BE2C (cell line): ENCODE data around the gene NPR1.
"Not testable (repeated sequence)": the region's sequence is repeated elsewhere in the genome, so short reads cannot be mapped to it uniquely, and the experiment has no call there.

Experiments used
- DNase-seq: peaks from one replicate; pipeline ENCODE4 v3.0.0-alpha.2; 2020
- H3K27me3 ChIP-seq: fragments of 250-450 bp; sonication (Bioruptor Pico); 2 replicates; pipeline ENCODE4 v1.5.1; 2020; ENCODE audit warnings: mild to moderate bottlenecking
- H3K36me3 ChIP-seq: fragments of 250-450 bp; sonication (Bioruptor Pico); 2 replicates; pipeline ENCODE4 v1.5.1; 2020; ENCODE audit warnings: mild to moderate bottlenecking
- H3K4me1 ChIP-seq: fragments of 250-450 bp; sonication (Bioruptor Pico); 2 replicates; pipeline ENCODE4 v1.5.1; 2020
- H3K4me3 ChIP-seq: 2 replicates; pipeline ENCODE4 v1.5.1; 2011; ENCODE audit warnings: low read depth, low read length
- H3K9me3 ChIP-seq: fragments of 250-450 bp; sonication (Bioruptor Pico); 2 replicates; pipeline ENCODE4 v1.5.1; 2020
- CTCF ChIP-seq: IDR thresholded peaks from 2 replicates; pipeline ENCODE4 v1.5.1; 2012; ENCODE audit warnings: mild to moderate bottlenecking, low read depth, low read length

Gene NPR1

DNA sequence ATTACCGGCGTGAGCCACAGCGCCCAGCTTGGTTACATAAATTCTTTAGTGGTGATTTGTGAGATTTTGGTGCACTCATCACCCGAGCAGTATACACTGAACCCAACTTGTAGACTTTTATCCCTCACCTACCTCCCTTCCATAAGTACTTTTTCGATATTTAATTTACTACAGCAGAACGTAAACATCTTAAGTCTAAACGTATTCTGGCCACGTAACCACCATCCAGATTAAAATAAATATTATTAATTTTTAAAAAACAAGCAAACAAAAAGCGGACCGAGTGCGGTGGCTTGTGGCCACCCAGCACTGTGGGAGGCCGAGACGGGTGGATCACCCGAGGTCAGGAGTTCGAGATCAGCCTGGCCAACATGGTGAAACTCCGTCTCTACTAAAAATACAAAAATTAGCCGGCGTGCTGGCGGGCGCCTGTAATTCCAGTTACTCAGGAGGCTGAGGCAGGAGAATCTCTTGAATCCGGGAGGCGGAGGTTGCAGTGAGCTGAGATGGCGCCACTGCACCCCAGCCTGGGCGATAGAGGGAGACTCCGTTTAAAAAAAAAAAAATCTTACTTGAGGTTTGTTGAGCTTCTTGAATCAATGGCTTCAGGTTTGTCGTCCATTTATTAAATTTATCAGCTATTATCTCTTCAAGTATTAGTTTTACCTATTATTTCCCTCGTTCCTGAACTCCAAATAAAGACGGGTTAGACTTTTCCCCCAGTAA, 6.7 kb upstream of the NPR1 start:
- DNase-seq: peak; percentile 47
- not testable (repeated sequence) for H3K27me3 ChIP-seq, H3K4me1 ChIP-seq, H3K9me3 ChIP-seq
- TF ChIP-seq CTCF: peak; percentile 23; the same call in 1 of the 2 replicates
- Histone ChIP-seq H3K36me3 (peaks cover 35% of the 10 kb centered on the region), H3K4me3 (peak overlapping the region; percentile 73)

- no peak overlapping the region for H3K4me3 ChIP-seq
- H3K4me1 ChIP-seq: no peaks in the 10 kb centered on the region
- no peak for TF ChIP-seq CTCF
- no peak for DNase-seq
- peaks cover 6% of the 10 kb centered on the region for H3K27me3 ChIP-seq
- no peaks in the 10 kb centered on the region for H3K9me3 ChIP-seq
- H3K36me3 ChIP-seq: peaks cover 18% of the 10 kb centered on the region
These were observed 5.0 kb upstream of the NPR1 start for GRCh38 chr1:153673511-153673910.

DNA sequence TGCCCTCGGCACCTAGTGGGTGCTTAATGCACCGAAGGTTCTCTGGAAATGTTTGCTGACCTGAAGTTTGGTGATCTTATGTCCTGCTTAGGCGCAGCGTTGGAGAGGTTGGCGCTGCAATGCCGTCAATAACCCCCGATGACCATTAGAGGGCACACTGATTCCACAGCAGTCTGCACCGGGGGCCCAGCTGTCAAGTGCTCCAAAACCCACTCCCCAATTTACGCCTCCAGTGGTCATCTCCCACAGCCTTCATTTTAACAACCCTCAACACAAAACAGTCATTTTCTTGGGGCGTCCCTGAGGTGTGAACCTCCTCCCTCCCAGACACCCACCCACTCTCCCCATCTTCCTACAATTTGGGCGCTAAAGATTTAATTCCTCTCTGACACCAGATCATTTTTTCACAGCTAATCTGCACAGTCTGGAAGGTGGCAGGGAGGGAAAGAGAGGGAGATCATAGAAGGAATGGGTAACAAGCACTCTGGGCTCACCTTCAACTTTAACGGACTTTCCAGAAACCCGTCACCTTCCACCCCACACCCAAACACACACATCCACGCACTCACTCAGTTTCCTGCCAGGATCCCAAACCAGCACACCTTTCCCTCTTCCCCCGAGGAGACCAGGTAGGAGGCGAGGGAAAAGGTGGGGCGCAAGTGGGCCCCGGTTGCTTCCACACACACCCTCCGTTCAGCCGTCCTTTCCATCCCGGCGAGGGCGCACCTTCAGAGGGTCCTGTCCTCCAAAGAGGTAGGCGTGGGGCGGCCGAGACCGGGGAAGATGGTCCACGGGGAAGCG, 570 bp upstream of the NPR1 start:
- no peaks in the 10 kb centered on the region for H3K4me1 ChIP-seq
- peak; percentile 97 for TF ChIP-seq CTCF
- peak; percentile 68 for DNase-seq
- H3K27me3 ChIP-seq: peaks cover 19% of the 10 kb centered on the region
- H3K4me3 ChIP-seq: peak overlapping the region; percentile 59
- no peaks in the 10 kb centered on the region for H3K9me3 ChIP-seq
- H3K36me3 ChIP-seq: no peaks in the 10 kb centered on the region

- Histone ChIP-seq H3K4me1 (no peaks in the 10 kb centered on the region), H3K36me3 (no peaks in the 10 kb centered on the region), H3K9me3 (no peaks in the 10 kb centered on the region), H3K27me3 (peaks cover 19% of the 10 kb centered on the region), H3K4me3 (peak overlapping the region; percentile 59)
- DNase-seq: peak; percentile 34
- no peak for TF ChIP-seq CTCF
These were observed 1.0 kb downstream of the NPR1 start for GRCh38 chr1:153679337-153680119.

DNA sequence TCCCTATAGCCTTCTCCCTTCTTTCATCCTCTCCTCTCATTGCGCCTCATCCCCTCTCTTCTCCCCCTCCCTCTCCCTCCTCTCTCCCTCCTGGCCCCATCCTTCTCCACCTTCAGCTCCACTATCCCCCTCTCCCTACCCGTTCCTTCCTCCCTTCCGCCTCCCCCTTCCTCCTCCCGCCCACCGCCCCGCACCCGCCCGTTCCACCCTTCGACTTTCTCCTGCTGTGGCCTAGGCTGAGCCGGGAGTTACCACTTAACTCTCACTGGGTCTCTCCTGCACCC, 1.6 kb downstream of the NPR1 start:
- Histone ChIP-seq H3K36me3 (no peaks in the 10 kb centered on the region), H3K9me3 (no peaks in the 10 kb centered on the region), H3K27me3 (peaks cover 19% of the 10 kb centered on the region), H3K4me1 (no peaks in the 10 kb centered on the region), H3K4me3 (no peak overlapping the region)
- TF ChIP-seq CTCF: no peak
- no peak for DNase-seq
